Body of pancreas (tissue), 4 donors: Measurements from ENCODE around the gene FOXK1. TPM values are rescaled to one million over a fixed set of nuclear protein-coding genes. Genes with fewer than 3 reads are reported as not detected.

Experiments used
- ATAC-seq: fragments of 150-250 bp; one replicate; pipeline ENCODE4 v1.9.1; 2016
- DNase-seq, 4 donors: peaks; one replicate each; pipeline ENCODE4 v3.0.0-alpha.2; 2019
- H3K27ac ChIP-seq, 4 donors: fragments of 200-600 bp; sonication (generic); 1 replicate in 3 of 4; 2 replicates in 1 of 4; pipeline versions ENCODE4 v1.5.1 to v1.6.1; 2016 to 2019; ENCODE audit warnings: mild to moderate bottlenecking in 1 of 4, mixed read lengths in 1 of 4, moderate library complexity in 1 of 4
- H3K27me3 ChIP-seq, 2 donors: fragments of 200-600 bp; sonication (generic); one replicate each; pipeline ENCODE4 v1.6.0; 2016; ENCODE audit warnings: mild to moderate bottlenecking in 1 of 2
- H3K36me3 ChIP-seq, 2 donors: fragments of 200-600 bp; sonication (generic); replicated peaks in 1 of 2; 2 replicates each; pipeline ENCODE4 v1.5.1; 2016; ENCODE audit warnings: low read depth in 2 of 2; ENCODE audit not compliant: insufficient read depth in 1 of 2
- H3K4me1 ChIP-seq: fragments of 200-600 bp; sonication (generic); one replicate; pipeline ENCODE4 v1.6.0; 2016
- H3K4me3 ChIP-seq, 2 donors: fragments of 200-600 bp; sonication (generic); 1 replicate in 1 of 2; 2 replicates in 1 of 2; pipeline ENCODE4 v1.5.1; 2016 to 2019
- H3K9me3 ChIP-seq, 3 donors: fragments of 200-600 bp; sonication (generic); 1 replicate in 2 of 3; 2 replicates in 1 of 3; pipeline ENCODE4 v1.5.1; 2016
- POLR2A ChIP-seq, 3 donors: fragments of 450-650 bp; IDR thresholded peaks; one replicate each; pipeline ENCODE4 v1.6.1; 2016; ENCODE audit warnings: antibody characterized with exemption in 3 of 3, mild to moderate bottlenecking in 2 of 3
- WGBS, 2 donors: methylation state at CpG; one replicate each; pipeline ENCODE4 v1.1.5; 2017; 5-methylcytosine and 5-hydroxymethylcytosine counted together
- intact Hi-C: fragments of 100-400 bp; cut with DNase I; formaldehyde crosslinking; loops from one replicate; pipeline ENCODE4 v1.15.1; 2023
- total RNA-seq, 2 donors: library from RNA; depleted of rRNA; stranded (reverse); fragments of >200 nt; gene quantifications; one replicate each; pipeline ENCODE4 v1.1.0, GENCODE V29; 2016
- TF ChIP-seq, protein P1 (sequence below), 7 experiments: fragments of 450-650 bp in 4 of 7; fragments of 200-600 bp in 3 of 7; sonication (generic) in 3 of 7; IDR thresholded peaks; one replicate each; pipeline ENCODE4 v1.5.1; 2016 to 2019; ENCODE audit warnings: antibody characterized with exemption in 7 of 7

The FOXK1 gene
- total RNA-seq, 2 donors from 2014 or later, result 16.2 to 17.6 TPM

DNA sequence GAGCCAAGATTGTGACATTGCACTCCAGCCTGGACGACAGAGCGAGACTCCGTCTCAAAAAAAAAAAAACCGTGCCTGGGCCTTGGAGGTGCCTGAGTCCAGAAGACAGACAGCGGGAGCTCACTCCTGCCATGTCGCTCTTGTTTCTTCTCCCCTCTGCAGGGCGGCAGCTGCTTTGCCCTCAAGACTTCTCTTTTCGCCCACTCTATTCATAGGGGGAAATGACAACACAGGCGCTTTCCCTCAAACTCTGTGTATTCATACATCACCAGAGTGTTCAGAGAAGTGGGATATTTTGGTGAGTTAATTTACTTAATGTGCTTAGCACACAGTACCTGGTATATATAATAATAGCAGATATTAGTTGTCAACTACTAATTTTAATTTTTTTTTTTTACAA is 44.5 kb downstream of the FOXK1 start:
- intact Hi-C loops, result no loop called here
- peak overlapping the region in 2 of 4 donors; percentile 88 to 91 for H3K27ac ChIP-seq
- H3K27me3 ChIP-seq, result no peaks in the 10 kb centered on the region
- no peaks in the 10 kb centered on the region for H3K36me3 ChIP-seq
- no peak overlapping the region for H3K4me3 ChIP-seq
- no peaks in the 10 kb centered on the region for H3K9me3 ChIP-seq
- TF ChIP-seq, protein P1, sequence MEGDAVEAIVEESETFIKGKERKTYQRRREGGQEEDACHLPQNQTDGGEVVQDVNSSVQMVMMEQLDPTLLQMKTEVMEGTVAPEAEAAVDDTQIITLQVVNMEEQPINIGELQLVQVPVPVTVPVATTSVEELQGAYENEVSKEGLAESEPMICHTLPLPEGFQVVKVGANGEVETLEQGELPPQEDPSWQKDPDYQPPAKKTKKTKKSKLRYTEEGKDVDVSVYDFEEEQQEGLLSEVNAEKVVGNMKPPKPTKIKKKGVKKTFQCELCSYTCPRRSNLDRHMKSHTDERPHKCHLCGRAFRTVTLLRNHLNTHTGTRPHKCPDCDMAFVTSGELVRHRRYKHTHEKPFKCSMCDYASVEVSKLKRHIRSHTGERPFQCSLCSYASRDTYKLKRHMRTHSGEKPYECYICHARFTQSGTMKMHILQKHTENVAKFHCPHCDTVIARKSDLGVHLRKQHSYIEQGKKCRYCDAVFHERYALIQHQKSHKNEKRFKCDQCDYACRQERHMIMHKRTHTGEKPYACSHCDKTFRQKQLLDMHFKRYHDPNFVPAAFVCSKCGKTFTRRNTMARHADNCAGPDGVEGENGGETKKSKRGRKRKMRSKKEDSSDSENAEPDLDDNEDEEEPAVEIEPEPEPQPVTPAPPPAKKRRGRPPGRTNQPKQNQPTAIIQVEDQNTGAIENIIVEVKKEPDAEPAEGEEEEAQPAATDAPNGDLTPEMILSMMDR (IDR thresholded peaks at IDR 0.05), result no peak
- TF ChIP-seq POLR2A (IDR thresholded peaks at IDR 0.05), result peak in 1 of 3 donors; percentile 9
- 85 to 92% methylated on average over 9 of the region's 9 CpGs for WGBS, 2 donors
- ATAC-seq, result no peak
- DNase-seq, result no peak
- peaks cover 19% of the 10 kb centered on the region for H3K4me1 ChIP-seq

DNA sequence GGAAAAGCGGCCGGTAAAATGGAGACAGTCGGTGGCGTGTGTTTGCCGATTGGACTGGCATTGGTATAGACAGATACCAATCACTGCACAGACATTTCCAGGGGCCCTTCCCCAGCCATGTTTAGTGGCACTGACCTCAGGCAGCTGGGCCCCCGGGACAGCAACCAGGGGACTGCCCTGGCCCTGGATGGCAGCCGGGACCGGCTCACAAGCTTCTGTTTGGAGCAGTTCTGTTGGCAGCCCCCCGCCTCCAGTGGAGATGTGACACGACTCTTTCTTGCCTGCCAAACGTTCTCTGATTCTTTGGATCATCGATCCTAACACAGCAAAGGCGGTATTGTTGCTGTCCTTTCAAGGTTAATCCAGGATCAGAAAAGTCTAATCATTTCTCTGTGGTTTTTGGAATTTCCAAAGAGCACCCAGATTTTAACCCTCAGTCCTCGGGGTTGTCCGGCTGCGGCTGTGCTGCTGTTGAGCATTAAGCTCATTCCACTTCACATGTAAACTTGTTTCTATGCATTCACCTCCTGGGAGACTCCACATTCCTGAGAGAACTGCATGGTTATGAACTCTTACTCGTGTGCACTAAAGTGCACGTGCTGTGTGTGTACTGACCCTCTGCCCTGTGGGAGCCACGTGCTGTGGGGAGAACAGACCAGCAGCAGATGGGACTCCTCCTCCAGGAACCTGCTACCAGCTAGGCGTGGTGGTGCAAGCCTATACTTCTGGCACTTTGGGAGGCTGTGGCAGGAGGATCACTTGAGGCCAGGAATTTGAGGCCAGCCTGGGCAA is 46.0 kb downstream of the FOXK1 start:
- H3K27me3 ChIP-seq, result no peaks in the 10 kb centered on the region
- H3K9me3 ChIP-seq, result no peaks in the 10 kb centered on the region
- no peak overlapping the region for H3K4me3 ChIP-seq
- TF ChIP-seq, protein P1 (IDR thresholded peaks at IDR 0.05), result no peak
- TF ChIP-seq POLR2A (IDR thresholded peaks at IDR 0.05), result no peak
- no peak for ATAC-seq
- H3K4me1 ChIP-seq, result peaks cover 19% of the 10 kb centered on the region
- H3K36me3 ChIP-seq, result no peaks in the 10 kb centered on the region
- no peak for DNase-seq
- 86 to 93% methylated on average over 20 of the region's 20 CpGs for WGBS, 2 donors
- intact Hi-C loops, result no loop called here
- H3K27ac ChIP-seq, result no peak overlapping the region

DNA sequence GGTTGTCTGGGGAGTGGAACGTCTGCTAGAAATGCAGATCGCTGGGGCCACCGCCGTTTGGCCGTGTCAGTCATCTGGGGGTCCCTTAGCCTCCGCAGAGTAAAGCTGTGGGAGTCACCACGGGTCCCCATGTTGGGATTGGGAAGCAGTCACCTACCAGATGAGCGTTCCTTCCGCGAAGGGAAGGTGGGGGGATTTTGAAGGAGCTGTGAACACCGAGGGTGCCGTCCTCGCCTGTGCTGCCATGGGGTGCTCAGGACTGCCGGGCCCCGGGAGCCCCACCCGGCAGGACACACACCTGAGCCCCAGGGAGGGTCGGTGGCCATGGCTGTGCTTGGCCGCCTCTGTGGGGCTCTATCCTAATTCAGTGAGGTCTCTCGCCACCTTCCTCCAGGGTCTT is 47.2 kb downstream of the FOXK1 start:
- no peaks in the 10 kb centered on the region for H3K36me3 ChIP-seq
- H3K9me3 ChIP-seq, result no peaks in the 10 kb centered on the region
- ATAC-seq (no peak), DNase-seq (no peak)
- no peak overlapping the region for H3K4me3 ChIP-seq
- 86% methylated on average over 15 of the region's 19 CpGs; no CpG with 5 or more reads in 1 of the 2 donors for WGBS, 2 donors
- H3K4me1 ChIP-seq, result peaks cover 19% of the 10 kb centered on the region
- H3K27me3 ChIP-seq, result no peaks in the 10 kb centered on the region
- no peak for TF ChIP-seq POLR2A (IDR thresholded peaks at IDR 0.05)
- TF ChIP-seq, protein P1 (IDR thresholded peaks at IDR 0.05), result no peak
- H3K27ac ChIP-seq, result no peak overlapping the region
- intact Hi-C loops, result no loop called here

- TF ChIP-seq POLR2A (IDR thresholded peaks at IDR 0.05), result no peak
- TF ChIP-seq, protein P1 (IDR thresholded peaks at IDR 0.05), result no peak
- intact Hi-C loops, result no loop called here
- H3K27me3 ChIP-seq, result no peaks in the 10 kb centered on the region
- 87 to 89% methylated on average over 18 to 19 of the region's 19 CpGs for WGBS, 2 donors
- peaks cover 10% of the 10 kb centered on the region for H3K4me1 ChIP-seq
- DNase-seq (no peak), ATAC-seq (no peak)
- H3K36me3 ChIP-seq, result no peaks in the 10 kb centered on the region
- no peak overlapping the region for H3K4me3 ChIP-seq
- no peak overlapping the region for H3K27ac ChIP-seq
- no peaks in the 10 kb centered on the region for H3K9me3 ChIP-seq
Measured at GRCh38 chr7:4730276-4730675, 48.2 kb downstream of the FOXK1 start.

DNA sequence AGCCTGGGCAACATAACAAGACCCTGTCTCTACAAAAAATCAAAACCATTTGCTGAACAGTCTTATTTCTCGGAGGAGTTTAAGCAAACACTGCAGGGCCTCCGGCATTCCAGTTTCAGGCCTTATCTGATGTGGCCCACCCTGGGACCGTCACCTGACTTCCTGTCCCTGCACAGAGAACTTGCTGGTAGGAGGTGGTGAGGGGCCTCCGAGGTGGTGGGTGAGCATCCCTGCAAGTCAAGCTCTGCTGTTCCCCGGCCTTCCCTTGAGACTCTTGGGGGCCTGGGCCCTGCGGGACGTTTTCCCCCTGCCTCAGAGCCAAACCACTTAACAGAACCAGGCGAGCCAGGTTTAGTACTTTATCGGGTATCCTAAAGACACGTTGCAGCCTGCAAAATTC is 48.9 kb downstream of the FOXK1 start:
- no peaks in the 10 kb centered on the region for H3K9me3 ChIP-seq
- H3K4me3 ChIP-seq, result no peak overlapping the region
- H3K36me3 ChIP-seq, result no peaks in the 10 kb centered on the region
- no peak for ATAC-seq
- H3K4me1 ChIP-seq, result peaks cover 3% of the 10 kb centered on the region
- no peak for DNase-seq
- intact Hi-C loops, result no loop called here
- H3K27ac ChIP-seq, result no peak overlapping the region
- H3K27me3 ChIP-seq, result no peaks in the 10 kb centered on the region
- TF ChIP-seq POLR2A (IDR thresholded peaks at IDR 0.05), result no peak
- TF ChIP-seq, protein P1 (IDR thresholded peaks at IDR 0.05), result no peak
- 67 to 81% methylated on average over 9 to 10 of the region's 10 CpGs for WGBS, 2 donors
